Measurements from ENCODE around the gene PAPOLB.

PAPOLB gene

GRCh38 chr7:4866528-4867496 is 5.0 kb upstream of the PAPOLB start:
- TF ChIP-seq CTCF (IDR thresholded peaks at IDR 0.05): no peak
- no peak overlapping the region for H3K27ac ChIP-seq
- no peak for DNase-seq (ENCODE audit: low spot score)
- no peak overlapping the region for H3K4me3 ChIP-seq

- peak; percentile 16 for DNase-seq (ENCODE audit: low spot score)
- H3K27ac ChIP-seq: no peak overlapping the region
- H3K4me3 ChIP-seq: peak overlapping the region; percentile 65
- no peak for TF ChIP-seq CTCF (IDR thresholded peaks at IDR 0.05)
These were observed 326 bp upstream of the PAPOLB start for GRCh38 chr7:4862156-4862555.

- no peak for TF ChIP-seq CTCF (IDR thresholded peaks at IDR 0.05)
- DNase-seq (ENCODE audit: low spot score): peak; percentile 11
- H3K4me3 ChIP-seq: peak overlapping the region; percentile 65
- H3K27ac ChIP-seq: no peak overlapping the region
These were observed 603 bp downstream of the PAPOLB start for GRCh38 chr7:4861227-4861626.

- DNase-seq (ENCODE audit: low spot score): no peak
- H3K27ac ChIP-seq: no peak overlapping the region
- H3K4me3 ChIP-seq: no peak overlapping the region
- TF ChIP-seq CTCF (IDR thresholded peaks at IDR 0.05): no peak
These were observed 4.6 kb downstream of the PAPOLB start for GRCh38 chr7:4857189-4857588.

GRCh38 chr7:4856336-4857057 is 5.3 kb downstream of the PAPOLB start:
- H3K4me3 ChIP-seq: no peak overlapping the region
- no peak for TF ChIP-seq CTCF (IDR thresholded peaks at IDR 0.05)
- H3K27ac ChIP-seq: no peak overlapping the region
- peak; percentile 16 for DNase-seq (ENCODE audit: low spot score)

- TF ChIP-seq CTCF (IDR thresholded peaks at IDR 0.05): no peak
- Histone ChIP-seq H3K27ac (no peak overlapping the region), H3K4me3 (no peak overlapping the region)
- no peak for DNase-seq (ENCODE audit: low spot score)
These were observed 6.9 kb downstream of the PAPOLB start for GRCh38 chr7:4854916-4855315.

Data from coronary artery (tissue), 2 donors.